ENCODE data around the gene HAS3. TPM values are rescaled to one million over a fixed set of nuclear protein-coding genes. Genes with fewer than 3 reads are reported as not detected.
"Not testable (repeated sequence)": the region's sequence is repeated elsewhere in the genome, so short reads cannot be mapped to it uniquely, and the experiment has no call there.

Gene HAS3
- total and polyA plus RNA-seq, 8 donors: 1.1 to 10.3 (median 5.8) TPM; not detected in 1

DNA sequence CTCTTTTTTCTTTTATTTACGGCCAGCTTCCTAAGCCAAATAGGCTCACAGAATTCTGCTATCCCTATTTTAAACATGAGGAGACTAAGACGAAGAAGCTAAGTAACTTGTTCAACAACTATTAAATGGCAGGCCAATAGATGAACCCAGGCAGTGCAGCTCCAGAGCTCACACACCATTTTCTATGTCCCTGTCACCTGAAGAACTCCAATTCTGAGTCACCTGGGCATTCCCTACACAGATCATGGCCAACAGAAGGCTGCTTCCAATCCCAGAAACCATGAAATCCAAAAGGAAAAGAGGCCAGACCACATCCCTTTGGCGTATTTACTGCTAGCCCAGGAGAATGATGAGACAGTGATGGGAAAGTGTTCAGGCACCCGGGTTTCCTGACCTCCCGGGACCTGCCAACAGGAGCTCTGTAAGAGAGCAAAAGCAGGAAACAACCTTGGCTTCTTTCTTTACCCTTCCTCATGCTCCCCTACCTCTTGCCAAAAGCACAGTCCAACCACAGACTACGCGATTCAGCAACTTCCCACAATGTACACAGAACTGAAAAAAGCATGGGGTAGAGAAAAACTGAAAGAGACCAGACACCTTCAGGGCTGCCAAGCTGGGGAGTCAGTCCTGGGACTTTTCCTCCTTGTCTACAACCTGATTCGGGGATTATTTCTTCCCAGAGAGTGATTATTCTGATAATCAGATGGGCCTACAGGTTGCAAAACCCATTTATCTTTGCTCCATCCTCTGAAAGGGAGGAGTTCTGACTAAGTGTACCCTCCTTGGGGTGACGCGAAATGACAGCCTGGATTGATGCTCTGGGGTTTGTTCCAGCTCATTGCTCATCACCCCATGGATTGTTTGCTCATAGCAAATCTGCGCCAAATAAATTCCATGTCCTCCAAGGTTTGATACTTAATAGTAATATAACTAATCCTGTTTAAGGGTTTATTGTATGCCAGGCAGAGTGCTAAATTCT is 47.8 kb upstream of the HAS3 start:
- Histone ChIP-seq H3K27ac (peak overlapping the region in 3 of 5 donors; percentile 8 to 40 (median 33)), H3K4me1 (peaks cover 0 to 9% (median 5%) of the 10 kb centered on the region in 4 donors), H3K27me3 (no peaks in the 10 kb centered on the region), H3K4me3 (no peak overlapping the region), H3K36me3 (peaks cover 0 to 4% (median 0%) of the 10 kb centered on the region in 4 donors), H3K9me3 (no peaks in the 10 kb centered on the region)
- peak in 1 of 2 donors; percentile 38 for DNase-seq
- TF ChIP-seq POLR2AphosphoS5 (IDR thresholded peaks at IDR 0.05) (peak in 1 of 3 donors; percentile 2), EP300 (IDR thresholded peaks at IDR 0.05) (no peak)
- intact Hi-C loops (cut with DNase I; ENCODE audit: low total_unique reads): no loop called here
- WGBS, 5 donors: 53 to 63% (median 57%) methylated on average over 11 of the region's 11 CpGs

DNA sequence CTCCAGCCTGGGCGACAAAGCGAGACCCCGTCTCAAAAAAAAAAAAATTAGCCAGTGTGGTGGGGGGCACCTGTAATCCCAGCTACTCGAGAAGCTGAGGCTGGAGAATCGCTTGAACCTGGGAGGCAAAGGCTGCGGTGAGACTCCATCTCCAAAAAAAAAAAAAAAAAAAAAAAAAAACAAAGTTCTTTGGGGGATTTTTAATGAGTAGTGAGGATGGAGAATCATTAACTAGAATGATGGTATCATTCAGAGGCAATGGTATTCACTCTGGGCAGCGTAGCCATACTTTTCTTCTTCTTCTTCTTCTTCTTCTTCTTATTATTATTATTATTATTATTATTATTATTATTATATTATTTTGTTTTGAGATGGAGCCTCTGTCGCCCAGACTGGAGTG is 42.0 kb upstream of the HAS3 start:
- H3K4me3 ChIP-seq; H3K27ac ChIP-seq; DNase-seq; H3K4me1 ChIP-seq; H3K36me3 ChIP-seq; H3K9me3 ChIP-seq; H3K27me3 ChIP-seq; intact Hi-C loops (cut with DNase I; ENCODE audit: low total_unique reads): not testable (repeated sequence)
- WGBS, 5 donors: 93 to 99% (median 94%) methylated on average over 8 of the region's 8 CpGs

DNA sequence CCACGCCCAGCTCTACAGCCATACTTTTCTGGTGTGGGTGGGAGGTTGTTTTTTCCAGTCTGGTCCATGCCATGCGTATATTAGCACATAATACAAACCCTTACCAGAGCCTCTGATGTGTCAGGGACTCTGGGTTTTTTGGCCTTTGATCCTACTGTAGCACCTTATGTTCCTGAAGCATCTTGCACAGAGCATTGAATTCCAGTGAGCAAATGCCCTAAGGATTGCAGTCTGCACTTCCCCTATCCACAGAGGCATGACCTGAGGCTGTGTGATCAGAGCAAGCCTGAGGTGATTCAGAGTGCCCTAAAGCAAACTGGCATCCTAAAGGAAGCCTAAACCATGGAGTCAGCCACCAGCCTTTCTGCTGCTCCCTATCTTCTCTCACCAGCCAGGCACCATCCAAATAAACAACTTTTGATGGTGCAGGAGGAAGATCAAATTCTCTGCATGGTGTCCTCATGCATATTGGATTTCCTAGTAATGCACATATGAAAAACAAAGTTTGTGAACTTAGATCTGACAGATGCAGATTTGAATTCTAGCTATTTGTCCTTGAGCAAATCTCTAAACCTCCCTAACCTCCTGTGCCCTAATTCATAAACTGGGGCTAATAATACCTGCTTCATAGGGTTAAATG is 41.2 kb upstream of the HAS3 start:
- Histone ChIP-seq H3K27ac (no peak overlapping the region), H3K4me1 (no peaks in the 10 kb centered on the region), H3K36me3 (peaks cover 0 to 12% (median 5%) of the 10 kb centered on the region in 4 donors), H3K27me3 (no peaks in the 10 kb centered on the region), H3K4me3 (no peak overlapping the region), H3K9me3 (no peaks in the 10 kb centered on the region)
- TF ChIP-seq, protein P1, sequence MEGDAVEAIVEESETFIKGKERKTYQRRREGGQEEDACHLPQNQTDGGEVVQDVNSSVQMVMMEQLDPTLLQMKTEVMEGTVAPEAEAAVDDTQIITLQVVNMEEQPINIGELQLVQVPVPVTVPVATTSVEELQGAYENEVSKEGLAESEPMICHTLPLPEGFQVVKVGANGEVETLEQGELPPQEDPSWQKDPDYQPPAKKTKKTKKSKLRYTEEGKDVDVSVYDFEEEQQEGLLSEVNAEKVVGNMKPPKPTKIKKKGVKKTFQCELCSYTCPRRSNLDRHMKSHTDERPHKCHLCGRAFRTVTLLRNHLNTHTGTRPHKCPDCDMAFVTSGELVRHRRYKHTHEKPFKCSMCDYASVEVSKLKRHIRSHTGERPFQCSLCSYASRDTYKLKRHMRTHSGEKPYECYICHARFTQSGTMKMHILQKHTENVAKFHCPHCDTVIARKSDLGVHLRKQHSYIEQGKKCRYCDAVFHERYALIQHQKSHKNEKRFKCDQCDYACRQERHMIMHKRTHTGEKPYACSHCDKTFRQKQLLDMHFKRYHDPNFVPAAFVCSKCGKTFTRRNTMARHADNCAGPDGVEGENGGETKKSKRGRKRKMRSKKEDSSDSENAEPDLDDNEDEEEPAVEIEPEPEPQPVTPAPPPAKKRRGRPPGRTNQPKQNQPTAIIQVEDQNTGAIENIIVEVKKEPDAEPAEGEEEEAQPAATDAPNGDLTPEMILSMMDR (IDR thresholded peaks at IDR 0.05): no peak
- TF ChIP-seq POLR2A (IDR thresholded peaks at IDR 0.05) (no peak), EP300 (IDR thresholded peaks at IDR 0.05) (no peak), POLR2AphosphoS5 (IDR thresholded peaks at IDR 0.05) (no peak)
- DNase-seq: no peak
- intact Hi-C loops (cut with DNase I; ENCODE audit: low total_unique reads): no loop called here
- 94 to 100% (median 97%) methylated on average over 2 of the region's 2 CpGs for WGBS, 5 donors

DNA sequence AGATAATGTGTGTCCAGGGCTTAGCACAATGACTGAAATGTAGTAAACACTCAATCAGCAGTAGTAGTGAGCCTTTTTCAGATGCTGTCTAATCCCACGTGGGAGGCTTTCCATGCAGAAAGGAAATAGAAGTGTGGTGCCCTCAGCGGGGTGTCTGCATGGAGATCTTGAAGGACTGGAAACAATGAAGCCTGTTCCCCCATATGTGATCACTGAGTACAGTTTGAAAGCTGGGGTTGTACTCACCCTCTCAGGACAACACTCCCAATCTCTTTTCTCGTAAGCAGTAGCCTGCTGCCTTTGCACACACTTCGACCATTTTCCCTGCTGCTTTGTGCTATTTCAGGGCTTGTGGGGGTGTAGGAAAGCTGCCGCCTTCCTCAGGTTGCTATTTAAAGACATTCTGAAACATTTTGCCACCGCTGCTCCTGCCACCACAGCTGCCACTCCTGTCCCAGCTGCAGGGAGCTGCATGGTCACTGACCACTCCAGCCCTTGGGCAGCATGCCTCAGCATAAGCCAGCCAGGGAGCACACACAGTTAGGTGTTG is 40.6 kb upstream of the HAS3 start:
- 70 to 87% (median 75%) methylated on average over 6 of the region's 6 CpGs for WGBS, 5 donors
- peaks cover 0 to 12% (median 5%) of the 10 kb centered on the region in 4 donors for H3K36me3 ChIP-seq
- TF ChIP-seq EP300 (IDR thresholded peaks at IDR 0.05) (no peak), POLR2AphosphoS5 (IDR thresholded peaks at IDR 0.05) (no peak)
- TF ChIP-seq, protein P1 (IDR thresholded peaks at IDR 0.05): no peak
- H3K27me3 ChIP-seq: no peaks in the 10 kb centered on the region
- no peak overlapping the region for H3K27ac ChIP-seq
- intact Hi-C loops (cut with DNase I; ENCODE audit: low total_unique reads): no loop called here
- no peaks in the 10 kb centered on the region for H3K9me3 ChIP-seq
- DNase-seq: no peak
- H3K4me3 ChIP-seq: no peak overlapping the region
- H3K4me1 ChIP-seq: no peaks in the 10 kb centered on the region

DNA sequence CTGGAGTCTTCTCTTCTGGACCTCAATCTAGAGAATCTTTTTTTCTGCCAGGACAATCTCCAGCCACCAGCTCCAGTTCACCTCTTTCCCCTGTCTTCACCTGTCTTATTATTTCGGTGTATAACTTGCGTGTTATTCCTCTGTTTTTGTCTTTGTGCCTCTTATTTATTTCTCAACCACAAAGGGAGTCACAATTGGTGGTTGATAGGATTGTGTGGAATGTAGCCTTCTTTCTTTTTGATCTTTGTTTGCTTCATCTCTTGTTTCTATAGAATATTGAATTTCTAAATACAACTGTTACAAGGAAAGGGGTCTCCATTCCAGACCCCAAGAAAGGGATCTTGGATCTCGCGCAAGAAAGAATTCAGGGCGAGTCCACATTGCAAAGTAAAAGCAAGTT is 35.9 kb upstream of the HAS3 start:
- Histone ChIP-seq H3K27ac (no peak overlapping the region), H3K27me3 (no peaks in the 10 kb centered on the region), H3K36me3 (peaks cover 0 to 5% (median 2%) of the 10 kb centered on the region in 4 donors), H3K4me1 (peaks cover 0 to 4% (median 0%) of the 10 kb centered on the region in 4 donors), H3K4me3 (no peak overlapping the region), H3K9me3 (no peaks in the 10 kb centered on the region)
- TF ChIP-seq POLR2AphosphoS5 (IDR thresholded peaks at IDR 0.05) (no peak), EP300 (IDR thresholded peaks at IDR 0.05) (no peak), POLR2A (IDR thresholded peaks at IDR 0.05) (no peak)
- TF ChIP-seq, protein P1 (IDR thresholded peaks at IDR 0.05): no peak
- WGBS, 5 donors: 94 to 97% (median 95%) methylated on average over 5 of the region's 5 CpGs
- DNase-seq: no peak
- intact Hi-C loops (cut with DNase I; ENCODE audit: low total_unique reads): no loop called here

Measured in stomach (tissue), 9 donors.